HepG2 (cell line): ENCODE results near the gene THOP1. TPM values are rescaled to one million over a fixed set of nuclear protein-coding genes. Genes with fewer than 3 reads are reported as not detected.

ENCODE experiments used
- ATAC-seq: fragments of 200-7000 bp; cut with Tn5 transposase; 3 replicates; pipeline ENCODE4 v1.9.1; 2020; ENCODE audit warnings: mild to moderate bottlenecking, moderate library complexity
- BruUV-seq: library from RNA; stranded (reverse); fragments of 400-500 nt; replicated peaks from 2 replicates; lab custom pipeline; 2021; lab: Mats Ljungman, UMichigan
- CTCF ChIA-PET: fragments of 300-600 bp; formaldehyde crosslinking; extraction: SDS; loops from one replicate; lab custom pipeline; 2021; ENCODE audit warnings: low total read pairs, inconsistent platforms, low intra/inter-chr PET ratio; lab: Yijun Ruan, JAX
- POLR2A ChIA-PET: fragments of 350-600 bp; sonication (Branson Sonifier 250); formaldehyde crosslinking; loops from one replicate; lab custom pipeline; 2020; ENCODE audit warnings: antibody characterized with exemption, inconsistent platforms; lab: Yijun Ruan, JAX
- DNase-seq: peaks from one replicate; pipeline ENCODE4 v3.0.0-alpha.2; 2015; ENCODE audit warnings: low spot score
- FAIRE-seq: peaks from 3 replicates; lab custom pipeline; 2011; peaks lifted over from hg19 to GRCh38; lab: Jason Lieb, UNC
- H2AFZ ChIP-seq: one replicate; pipeline ENCODE4 v1.6.1; 2011; ENCODE audit warnings: low read length, inconsistent platforms
- H3K27ac ChIP-seq: fragments of 300-600 bp; 3 replicates; pipeline ENCODE4 v1.8.0; 2011; ENCODE audit warnings: mixed run types, mild to moderate bottlenecking, mixed read lengths, low read length, inconsistent platforms; ENCODE audit not compliant: insufficient read depth; ENCODE audit errors: extremely low read length
- H3K27me3 ChIP-seq, 2 experiments: fragments of 200-600 bp in 1 of 2; 2 replicates in 1 of 2; 3 replicates in 1 of 2; pipeline versions ENCODE4 v1.6.0 to v1.8.0; 2011; ENCODE audit warnings: low read length in 2 of 2, mild to moderate bottlenecking in 2 of 2, moderate library complexity in 2 of 2, inconsistent platforms in 1 of 2; ENCODE audit not compliant: insufficient read depth in 2 of 2, control insufficient read depth in 1 of 2
- H3K36me3 ChIP-seq, 2 experiments: fragments of 200-600 bp in 1 of 2; replicated peaks in 1 of 2; 2 replicates in 1 of 2; 3 replicates in 1 of 2; pipeline versions ENCODE4 v1.5.1 to v1.8.0; 2011; ENCODE audit warnings: low read length in 2 of 2, inconsistent platforms in 1 of 2; ENCODE audit not compliant: insufficient read depth in 2 of 2, control insufficient read depth in 1 of 2
- H3K4me1 ChIP-seq: 2 replicates; pipeline ENCODE4 v1.5.1; 2012; ENCODE audit warnings: low read length, inconsistent platforms; ENCODE audit not compliant: insufficient read depth
- H3K4me2 ChIP-seq: 2 replicates; pipeline ENCODE4 v1.6.0; 2011; ENCODE audit warnings: low read depth, low read length, inconsistent platforms
- H3K4me3 ChIP-seq, 3 experiments: fragments of 200-600 bp in 1 of 3; sonication (generic), shearing (Covaris generic) in 1 of 3; replicated peaks in 1 of 3; 2 replicates each; pipeline ENCODE4 v1.5.1; 2011 to 2016; ENCODE audit warnings: low read length in 3 of 3, inconsistent platforms in 2 of 3, low read depth in 2 of 3, mild to moderate bottlenecking in 2 of 3, control low read depth in 1 of 3, mixed read lengths in 1 of 3; ENCODE audit not compliant: insufficient read depth in 1 of 3
- H3K79me2 ChIP-seq: one replicate; pipeline ENCODE4 v1.6.1; 2011; ENCODE audit warnings: low read length, inconsistent platforms; ENCODE audit not compliant: insufficient read depth
- H3K9ac ChIP-seq: 2 replicates; pipeline ENCODE4 v1.6.0; 2011; ENCODE audit warnings: mild to moderate bottlenecking, low read depth, low read length, inconsistent platforms; ENCODE audit not compliant: insufficient read depth
- H3K9me3 ChIP-seq: 2 replicates; pipeline ENCODE4 v1.5.1; 2012; ENCODE audit warnings: mild to moderate bottlenecking, low read length
- H4K20me1 ChIP-seq: 2 replicates; pipeline ENCODE4 v1.6.0; 2011; ENCODE audit warnings: inconsistent platforms, mild to moderate bottlenecking, low read length, moderate library complexity; ENCODE audit not compliant: insufficient read depth
- AGO2 ChIP-seq: fragments of 200-400 bp; formaldehyde crosslinking; optimal IDR thresholded peaks from 2 replicates; pipeline ENCODE3; 2017; ENCODE audit warnings: mild to moderate bottlenecking, low read depth, low read length, moderate library complexity
- KDM5B ChIP-seq: sonication (generic); formaldehyde crosslinking; IDR thresholded peaks from 2 replicates; pipeline ENCODE4 v1.4.0; 2020; ENCODE audit warnings: missing genetic modification reagents, mild to moderate bottlenecking, borderline replicate concordance
- MTA1 ChIP-seq: sonication (generic); formaldehyde crosslinking; IDR thresholded peaks from 2 replicates; pipeline ENCODE4 v1.4.0; 2020; ENCODE audit warnings: missing genetic modification reagents, mild to moderate bottlenecking, borderline replicate concordance
- NR2F6 ChIP-seq, 2 experiments: IDR thresholded peaks; 2 replicates each; pipeline ENCODE4 v1.6.1; 2016; ENCODE audit warnings: antibody characterized with exemption in 1 of 2, mild to moderate bottlenecking in 1 of 2
- PRDM15 ChIP-seq: sonication (generic); formaldehyde crosslinking; IDR thresholded peaks from 2 replicates; pipeline ENCODE4 v1.4.0; 2020; ENCODE audit warnings: missing genetic modification reagents
- SNAPC2 ChIP-seq: sonication (generic); formaldehyde crosslinking; IDR thresholded peaks from 2 replicates; pipeline ENCODE4 v1.8.1; 2022; ENCODE audit warnings: mild to moderate bottlenecking, missing genetic modification reagents
- ZNF768 ChIP-seq: sonication (generic); formaldehyde crosslinking; IDR thresholded peaks from 2 replicates; pipeline ENCODE4 v1.4.0; 2020; ENCODE audit warnings: missing genetic modification reagents
- WGBS: methylation state at CpG from one replicate; pipeline ENCODE4 v1.1.6; 2017; ENCODE audit warnings: low lambda C conversion rate; 5-methylcytosine and 5-hydroxymethylcytosine counted together
- in situ Hi-C: cut with HindIII; loops from 2 replicates; pipeline ENCODE4 v1.10.0; 2017; ENCODE audit warnings: low pct_unique_long_range_greater_than_20kb; ENCODE audit not compliant: extremely low pct_ligation_motif_present
- intact Hi-C: fragments of 100-400 bp; cut with micrococcal nuclease; formaldehyde crosslinking; loops from one replicate; pipeline ENCODE4 v1.10.0; 2022; ENCODE audit not compliant: unreplicated experiment
- polyA plus RNA-seq, 8 experiments: library from polyadenylated mRNA; depleted of rRNA in 3 of 8; stranded (reverse) in 7 of 8; unstranded in 1 of 8; fragments of >200 nt; fragmentation: Illumina TruSeq in 4 of 8; extraction: Trizol in 4 of 8; gene quantifications; 2 replicates each; pipeline versions ENCODE4 v1.2.1 to v1.2.3, GENCODE V29; 2011 to 2016; ENCODE audit warnings: low read depth in 4 of 8, missing spikeins in 1 of 8, mixed read lengths in 1 of 8; ENCODE audit not compliant: insufficient read depth in 1 of 8
- total RNA-seq, 5 experiments: library from RNA; depleted of rRNA; stranded (reverse); fragments of >200 nt; fragmentation: Illumina TruSeq; extraction: Trizol; gene quantifications; 2 replicates each; pipeline ENCODE4 v1.2.3, GENCODE V29; 2016; ENCODE audit warnings: low read depth in 1 of 5

THOP1 gene
- total and polyA plus RNA-seq, 2 of the 13 experiments (the other 11 are each of a cell fraction or from before 2014, with no cell fraction given) = 74.4 to 116 TPM

GRCh38 chr19:2754659-2755447, 30.4 kb upstream of the THOP1 start:
- in situ Hi-C loops (loop anchor here (5.0 kb wide), 1 partner anchor 108 kb away; no protein-coding TSS in a partner anchor), intact Hi-C loops (no loop called here)
- Histone ChIP-seq H4K20me1 (no peaks in the 10 kb centered on the region), H3K27ac (no peak overlapping the region), H3K79me2 (no peaks in the 10 kb centered on the region), H3K4me1 (no peaks in the 10 kb centered on the region), H2AFZ (no peak overlapping the region), H3K27me3 (no peaks in the 10 kb centered on the region), H3K9me3 (no peaks in the 10 kb centered on the region), H3K4me3 (no peak overlapping the region), H3K4me2 (no peak overlapping the region), H3K9ac (no peak overlapping the region), H3K36me3 (peaks cover 19 to 31% of the 10 kb centered on the region in 2 experiments; a peak in 4 of 5 replicates)
- WGBS = 92% methylated on average over 39 of the region's 43 CpGs
- CTCF ChIA-PET = no interaction called here
- no peak for ATAC-seq
- FAIRE-seq = no peak
- no peak for DNase-seq
- TSS peak; percentile 39 for BruUV-seq
- POLR2A ChIA-PET = no interaction called here
- TF ChIP-seq SNAPC2 (CRISPR knock-in tag) (no peak), AGO2 (peak; percentile 87)

- no TSS peak for BruUV-seq
- intact Hi-C loops = no loop called here
- no peak for ATAC-seq
These were observed 29.9 kb upstream of the THOP1 start for GRCh38 chr19:2755448-2755705.

More at GRCh38 chr19:2755448-2755705, 29.9 kb upstream of the THOP1 start:
- ChIA-PET POLR2A (no interaction called here), CTCF (no interaction called here)
- DNase-seq (no peak), FAIRE-seq (no peak)
- no peaks in the 10 kb centered on the region for H3K79me2 ChIP-seq
- no peaks in the 10 kb centered on the region for H3K27me3 ChIP-seq
- 96% methylated on average over 16 of the region's 16 CpGs for WGBS
- H3K4me3 ChIP-seq = no peak overlapping the region
- no peak overlapping the region for H3K9ac ChIP-seq
- no peaks in the 10 kb centered on the region for H3K4me1 ChIP-seq
- H2AFZ ChIP-seq = no peak overlapping the region
- H3K36me3 ChIP-seq = peaks cover 19 to 31% of the 10 kb centered on the region in 2 experiments; a peak in 4 of 5 replicates
- no peaks in the 10 kb centered on the region for H3K9me3 ChIP-seq
- TF ChIP-seq KDM5B (CRISPR knock-in tag) (no peak), ZNF768 (CRISPR knock-in tag) (no peak), MTA1 (CRISPR knock-in tag) (no peak), NR2F6 (IDR thresholded peaks at IDR 0.05) (no peak), NR2F6 (CRISPR knock-in tag; IDR thresholded peaks at IDR 0.05) (no peak), PRDM15 (CRISPR knock-in tag) (no peak)
- TF ChIP-seq, all 625 proteins: peak for 0
- Histone ChIP-seq H3K27ac (no peak overlapping the region), H4K20me1 (no peaks in the 10 kb centered on the region), H3K4me2 (no peak overlapping the region)
- in situ Hi-C loops = no loop called here
